ENCODE results near the gene LCE5A.
"Not testable (repeated sequence)": the region's sequence is repeated elsewhere in the genome, so short reads cannot be mapped to it uniquely, and the experiment has no call there.

The LCE5A gene, protein sequence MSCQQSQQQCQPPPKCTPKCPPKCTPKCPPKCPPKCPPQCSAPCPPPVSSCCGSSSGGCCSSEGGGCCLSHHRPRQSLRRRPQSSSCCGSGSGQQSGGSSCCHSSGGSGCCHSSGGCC

DNA sequence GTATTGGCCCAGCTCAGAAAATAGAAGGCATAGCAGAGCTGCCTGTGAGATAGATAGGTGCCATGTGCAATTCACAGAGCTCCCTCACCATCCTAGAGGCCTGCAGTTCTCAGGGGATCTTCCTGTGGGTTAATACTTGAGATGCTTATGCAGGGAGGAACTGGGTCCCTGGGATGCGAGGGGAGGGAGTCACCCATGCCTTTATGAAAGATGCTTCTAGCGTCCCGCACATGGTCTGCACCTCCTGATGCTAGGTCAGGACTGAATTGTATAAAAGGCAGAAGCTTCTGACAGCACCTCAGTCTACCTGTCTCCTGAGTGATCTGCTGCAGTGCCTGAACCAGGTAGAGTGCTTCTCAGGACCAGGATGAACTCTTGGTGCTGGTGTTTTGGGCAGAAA, at the start of gene LCE5A:
TSS of gene LCE5A (plus strand) at position 301 of the 400 bp plus-strand sequence. CDS start 732 bp downstream, outside the sequence.
- DNase-seq (ENCODE audit: low read depth) = no peak

DNA sequence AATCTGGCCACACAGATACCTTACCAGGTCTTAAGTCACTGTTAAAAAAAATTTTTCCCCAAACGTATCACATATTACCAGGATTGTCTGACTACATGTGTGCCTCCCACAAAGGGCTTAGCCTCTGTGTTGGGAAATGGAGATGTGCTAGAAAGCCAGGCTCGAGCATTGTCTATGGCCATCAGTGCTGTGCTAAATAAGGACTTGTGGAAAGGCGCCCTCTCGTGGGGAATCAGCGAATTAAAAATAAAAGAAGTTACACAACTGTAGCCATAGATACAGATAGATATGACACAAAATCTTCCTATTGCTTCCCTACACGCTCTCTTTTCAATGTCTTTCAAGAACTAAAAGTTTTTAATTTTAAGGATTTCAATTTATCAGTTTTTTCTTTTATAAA, 49.1 kb upstream of the LCE5A start:
- DNase-seq (ENCODE audit: low read depth) = peak; percentile 14

DNA sequence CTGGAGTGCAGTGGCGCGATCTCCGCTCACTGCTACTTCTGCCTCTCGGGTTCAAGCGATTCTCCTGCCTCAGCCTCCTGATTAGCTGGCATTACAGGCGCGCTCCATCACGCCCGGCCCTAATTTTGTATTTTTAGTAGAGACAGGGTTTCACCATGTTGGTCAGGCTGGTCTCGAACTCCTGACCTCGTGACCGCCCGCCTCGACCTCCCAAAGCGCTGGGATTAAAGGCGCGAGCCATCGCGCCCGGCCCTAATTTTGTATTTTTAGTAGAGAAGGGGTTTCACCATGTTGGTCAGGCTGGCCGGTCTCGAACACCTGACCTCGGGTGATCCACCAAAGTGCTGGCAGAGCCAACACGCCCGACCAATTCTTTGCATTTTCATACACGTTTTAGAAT, 48.0 kb upstream of the LCE5A start:
- DNase-seq (ENCODE audit: low read depth) = no peak

DNA sequence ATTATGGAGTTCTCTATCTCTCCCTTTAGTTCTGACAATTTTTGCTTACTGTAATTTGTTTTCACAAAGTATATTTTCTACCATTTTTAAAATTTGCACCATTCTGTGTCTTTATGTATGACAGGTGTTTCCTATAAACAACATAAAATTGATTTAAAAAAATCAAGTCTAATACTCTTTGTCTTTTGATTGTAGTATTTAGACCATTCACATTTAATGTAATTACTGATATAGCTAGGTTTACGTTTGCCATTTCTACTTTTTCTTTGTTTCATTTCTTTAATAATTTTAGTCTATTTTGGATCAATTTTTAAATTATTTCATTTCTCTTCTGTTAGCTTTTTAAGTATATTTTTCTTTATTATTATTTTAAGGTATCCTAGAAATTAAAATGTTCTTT, 44.4 kb upstream of the LCE5A start:
- DNase-seq (ENCODE audit: low read depth) = no peak

DNA sequence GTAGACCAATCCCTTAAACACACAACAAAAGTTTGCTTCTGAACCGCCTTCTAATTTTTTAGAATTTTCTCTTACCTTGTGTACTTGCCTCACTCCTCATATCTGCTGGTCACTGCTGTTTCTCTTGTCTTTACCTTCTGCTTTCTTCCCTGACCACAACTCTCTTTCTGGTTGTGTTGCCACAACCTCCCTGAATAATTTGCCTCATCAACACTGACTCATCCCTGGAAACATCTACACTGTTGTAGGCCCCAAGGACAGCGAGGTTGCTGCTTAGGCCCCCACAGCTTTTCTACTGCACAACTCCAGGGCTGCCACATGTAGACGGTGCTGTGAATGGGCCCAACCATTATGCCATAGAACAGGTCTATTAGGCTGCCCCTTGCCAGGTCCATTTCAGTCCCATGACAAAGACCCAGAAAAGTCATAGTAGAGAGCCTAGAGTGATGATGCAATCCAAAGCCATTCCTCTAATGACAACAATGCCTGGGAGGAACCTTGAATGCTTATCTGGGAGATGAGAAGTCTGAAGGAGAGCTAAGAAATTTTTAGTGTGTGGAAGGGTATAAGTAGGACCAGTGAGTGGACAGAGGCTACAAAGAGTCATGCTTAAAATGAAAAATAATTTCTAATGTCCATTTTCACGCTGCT, 36.6 kb upstream of the LCE5A start:
- no peak for DNase-seq (ENCODE audit: low read depth)

DNA sequence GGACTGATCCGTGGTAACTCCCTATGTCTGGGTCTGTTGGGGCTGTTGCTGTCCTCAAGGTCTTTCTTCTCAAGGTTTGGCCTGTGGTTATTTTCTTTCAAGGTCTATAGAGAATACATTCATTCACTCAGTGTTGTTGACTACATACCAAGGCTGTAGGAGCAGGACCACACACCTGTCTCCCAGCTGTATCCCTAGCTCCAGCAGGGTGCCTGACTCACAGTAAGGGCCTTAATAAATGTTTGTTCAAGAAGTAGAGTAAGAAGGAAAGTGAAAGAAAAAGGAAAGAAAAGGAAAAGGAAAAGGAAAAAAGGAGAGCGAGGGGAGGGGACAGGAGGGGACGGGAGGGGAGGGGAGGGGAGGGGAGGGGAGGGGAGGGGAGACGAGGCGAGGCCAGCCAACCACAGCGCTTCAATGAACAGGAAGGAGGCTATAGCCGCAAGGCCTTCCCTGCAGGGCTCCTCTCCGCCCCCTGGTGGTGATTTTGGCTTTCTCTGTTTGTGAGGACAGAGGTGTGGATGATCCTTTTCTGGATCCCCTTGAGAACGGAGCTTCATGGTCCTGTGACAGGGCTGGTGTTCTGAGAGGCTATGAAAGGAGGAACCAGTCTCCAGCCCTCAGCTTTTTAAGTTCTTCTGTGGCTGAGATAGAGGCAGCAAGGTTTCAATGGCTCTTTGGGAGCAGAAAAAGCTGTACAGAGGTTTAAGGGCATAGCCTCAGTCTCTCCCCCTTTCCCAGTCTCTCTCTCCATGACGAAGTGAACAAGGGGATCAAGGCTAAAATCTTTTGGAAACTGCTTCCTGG, 30.6 kb upstream of the LCE5A start:
- DNase-seq (ENCODE audit: low read depth) = peak; percentile 26

DNA sequence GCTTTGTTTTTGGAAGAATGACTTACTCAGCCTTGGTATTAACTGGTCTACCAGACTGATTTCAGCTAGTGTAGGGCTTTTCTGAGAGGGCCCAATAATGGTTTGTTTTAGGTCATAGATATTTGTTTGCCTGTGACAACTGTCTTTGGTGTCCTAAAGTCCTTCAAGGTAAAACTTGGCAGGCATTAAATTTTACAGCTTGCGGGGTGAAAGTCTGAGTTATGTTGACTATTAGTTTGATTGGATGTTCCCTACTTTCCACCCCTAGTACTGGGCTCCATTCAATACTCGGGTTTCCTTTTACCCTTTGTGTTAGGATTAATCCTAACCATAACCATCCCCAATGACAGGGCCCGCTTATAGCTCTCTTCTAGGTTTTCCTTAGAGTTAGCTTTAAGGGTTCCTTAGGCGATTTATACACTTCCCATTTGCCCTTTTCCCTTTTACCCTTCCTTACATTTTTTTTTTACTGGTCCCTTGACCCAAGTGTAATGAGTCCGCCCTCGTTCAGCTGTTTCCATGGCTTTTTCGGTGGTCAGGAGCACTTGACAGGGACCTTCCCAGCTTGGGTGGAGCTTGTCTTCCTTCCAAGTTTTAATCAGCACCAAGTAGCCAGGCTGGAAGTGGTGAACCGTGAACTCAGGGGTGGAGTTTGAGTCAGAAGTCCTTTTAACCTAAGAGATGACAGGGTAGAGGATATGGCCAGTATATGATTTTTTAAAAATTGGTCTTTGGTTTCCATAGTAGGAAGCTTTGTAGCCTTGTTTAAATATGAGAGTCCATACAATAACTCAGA, 28.5 kb upstream of the LCE5A start:
- DNase-seq (ENCODE audit: low read depth) = no peak

DNA sequence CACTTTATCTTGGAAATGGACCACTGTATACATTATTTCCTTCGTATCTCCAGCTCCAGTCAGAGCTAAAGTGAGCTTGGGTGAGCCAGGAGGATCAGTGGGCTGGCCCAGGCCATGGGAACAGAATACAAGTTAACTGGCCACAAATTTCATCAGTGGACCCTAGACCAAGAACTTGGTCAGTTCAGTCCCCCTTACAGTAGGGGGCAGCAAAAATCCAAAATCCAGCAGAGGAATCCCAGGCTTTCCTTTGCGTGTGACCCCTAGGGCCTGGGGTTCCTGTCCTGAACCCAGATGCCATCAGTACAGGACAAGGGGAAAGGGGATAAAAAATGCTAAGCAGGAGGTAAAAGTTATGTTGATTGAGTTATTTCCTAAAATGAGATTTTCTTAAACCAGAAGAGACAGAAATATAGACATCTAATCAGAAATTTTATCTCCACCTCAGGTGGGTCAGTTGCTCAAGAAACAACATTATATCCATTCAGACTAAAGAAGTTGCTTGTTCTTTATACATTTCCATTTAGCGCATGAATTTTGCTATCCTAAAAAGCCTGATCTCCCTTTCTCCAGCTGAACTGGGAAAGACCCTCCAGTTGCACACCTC, 24.1 kb upstream of the LCE5A start:
- DNase-seq (ENCODE audit: low read depth) = no peak

DNA sequence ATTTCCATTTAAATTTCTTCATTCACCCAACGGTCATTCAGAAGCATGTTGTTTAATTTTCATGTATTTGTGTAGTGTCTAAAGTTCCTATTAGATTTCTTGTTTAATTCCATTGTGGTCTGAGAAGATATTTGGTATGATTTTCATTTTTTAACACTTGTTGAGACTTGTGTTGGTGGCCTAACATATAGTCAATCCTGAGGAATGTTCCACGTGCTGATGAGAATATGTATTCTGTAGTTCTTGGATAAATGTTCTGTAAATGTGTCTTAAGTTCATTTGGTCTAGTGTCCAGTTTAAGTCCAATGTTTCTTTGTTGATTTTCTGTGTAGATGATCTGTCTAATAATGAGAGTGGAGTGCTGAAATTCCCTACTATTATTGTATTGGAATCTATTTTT, 22.7 kb upstream of the LCE5A start:
- no peak for DNase-seq (ENCODE audit: low read depth)

DNA sequence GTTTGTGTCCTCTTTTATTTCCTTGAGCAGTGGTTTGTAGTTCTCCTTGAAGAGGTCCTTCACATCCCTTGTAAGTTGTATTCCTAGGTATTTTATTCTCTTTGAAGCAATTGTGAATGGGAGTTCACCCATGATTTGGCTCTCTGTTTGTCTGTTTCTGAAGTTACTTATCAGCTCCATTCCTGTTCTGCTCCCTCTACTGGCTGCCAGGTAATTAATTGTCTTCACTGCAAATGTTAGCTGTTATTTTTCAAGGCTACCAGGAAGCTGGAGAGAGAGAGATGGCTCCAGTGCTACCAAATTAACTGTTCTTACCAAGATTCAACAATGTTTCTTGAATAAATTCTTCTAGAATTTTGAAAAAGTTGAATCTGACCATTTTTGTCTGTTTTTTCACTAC, 19.1 kb upstream of the LCE5A start:
- not testable (repeated sequence) for DNase-seq (ENCODE audit: low read depth)

DNA sequence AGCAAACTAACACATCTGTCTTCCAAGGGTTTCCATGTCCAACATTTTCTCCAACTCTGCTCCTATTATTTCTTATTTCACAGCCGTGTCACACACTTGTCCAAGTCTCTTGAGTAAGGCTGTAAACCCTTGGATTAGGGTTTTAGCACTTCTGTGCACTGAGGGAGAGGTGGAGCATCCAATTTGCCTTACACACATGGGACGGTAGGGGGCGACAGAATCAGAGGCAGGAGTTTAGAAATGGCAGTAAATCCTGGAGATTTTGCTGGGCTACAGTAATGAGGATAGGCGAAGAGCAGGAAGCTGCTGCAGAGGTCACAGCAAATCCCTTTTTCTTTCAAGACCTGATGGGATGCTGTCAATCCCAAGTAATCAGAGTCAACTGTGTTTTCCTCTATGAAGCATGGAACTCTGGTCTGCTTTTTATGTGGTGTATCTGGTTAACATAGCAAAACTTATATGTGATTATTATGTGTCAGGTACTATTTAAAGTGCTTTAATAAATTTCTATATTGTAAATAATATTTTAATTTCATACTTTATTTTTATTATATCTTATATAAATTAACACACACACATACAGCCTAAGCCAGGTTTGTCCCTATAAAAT, 15.4 kb upstream of the LCE5A start:
- DNase-seq (ENCODE audit: low read depth) = no peak

DNA sequence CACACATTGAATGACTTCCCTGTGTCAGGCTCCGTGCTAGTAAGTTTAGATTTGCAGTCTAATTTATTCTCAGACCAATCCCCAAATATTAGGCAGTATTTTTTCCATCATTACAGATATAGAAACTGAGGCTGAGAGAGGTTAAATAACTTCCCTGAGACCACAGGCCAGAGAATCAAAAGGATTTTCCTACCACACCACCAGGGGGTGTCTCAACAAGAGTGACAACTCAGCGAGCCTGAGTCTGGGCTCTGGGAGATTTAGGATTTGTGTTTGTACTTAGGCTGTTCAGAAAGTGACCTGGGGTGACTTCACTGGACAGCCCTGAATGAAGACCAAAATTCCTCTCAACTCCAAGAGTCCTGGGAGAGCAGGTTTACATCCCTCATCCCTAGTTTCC, 13.3 kb upstream of the LCE5A start:
- no peak for DNase-seq (ENCODE audit: low read depth)

DNA sequence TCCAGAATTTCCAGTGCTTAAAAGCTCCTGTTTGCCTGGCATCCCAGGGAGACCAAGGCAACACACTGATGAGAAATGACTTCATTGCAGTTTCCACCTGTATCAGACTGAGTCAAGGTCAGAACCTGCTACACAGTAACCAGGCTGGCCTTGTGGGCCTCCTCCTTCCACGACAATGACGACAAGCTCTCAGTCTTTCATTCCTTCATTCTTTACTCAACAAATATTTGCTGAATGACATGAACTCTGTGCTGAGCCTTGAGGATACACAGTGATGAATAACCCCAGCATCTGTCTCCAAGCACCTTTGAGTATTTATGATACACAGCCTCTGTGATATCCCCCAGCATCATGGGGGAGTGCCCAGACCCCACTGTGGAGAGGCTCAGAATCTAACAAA, 8.9 kb upstream of the LCE5A start:
- no peak for DNase-seq (ENCODE audit: low read depth)

DNA sequence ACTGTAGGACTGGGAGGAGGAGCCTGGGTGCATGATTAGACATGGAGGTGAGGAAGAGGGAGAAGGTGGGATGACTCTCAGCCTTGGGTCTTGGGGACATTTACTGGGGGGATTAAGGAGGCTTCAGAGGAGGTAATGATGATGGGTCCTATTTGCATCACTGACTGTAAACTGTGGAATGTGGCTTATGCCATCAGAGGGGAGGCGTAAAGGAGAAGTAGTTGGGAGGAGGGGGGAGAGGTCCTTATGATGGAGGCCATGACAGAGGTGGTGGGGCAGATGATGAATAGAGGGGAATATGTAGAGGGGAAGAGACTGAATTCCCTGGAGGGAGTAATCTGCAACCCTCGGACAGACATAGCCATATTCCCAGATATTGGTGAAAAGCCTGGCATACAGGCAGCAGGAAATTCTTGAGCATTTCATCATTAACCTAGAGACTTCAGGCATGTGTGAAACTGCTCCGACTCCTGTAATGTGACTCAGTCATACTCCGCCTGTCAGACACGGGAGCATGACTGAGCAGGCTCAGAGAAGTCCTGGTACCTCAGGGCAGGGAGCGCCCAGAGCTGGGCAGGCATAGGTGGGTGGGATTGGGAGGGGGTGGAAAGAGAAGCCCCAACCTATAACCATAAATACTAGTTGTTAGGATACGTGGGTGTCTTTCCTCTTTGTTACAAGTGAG, 8.0 kb upstream of the LCE5A start:
- no peak for DNase-seq (ENCODE audit: low read depth)

DNA sequence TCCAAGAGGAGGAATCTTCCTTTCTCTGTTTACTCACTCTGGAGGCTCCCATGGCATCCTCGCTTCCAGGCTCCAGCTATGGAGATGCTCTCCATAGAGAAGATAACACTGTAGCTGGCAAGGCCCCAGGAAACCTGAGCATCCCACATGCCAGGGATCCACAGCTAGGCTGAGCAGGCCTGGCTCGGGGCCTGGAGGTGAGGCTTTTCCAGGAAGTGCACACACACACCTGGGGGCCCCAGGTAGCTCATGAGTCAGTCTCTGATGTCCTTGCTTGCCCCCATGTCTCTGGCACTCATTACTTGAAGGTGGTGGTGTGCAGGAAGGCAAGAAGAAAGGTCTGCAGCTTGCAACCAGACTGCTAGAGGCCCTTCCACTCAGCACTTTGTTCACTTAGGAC, 5.5 kb upstream of the LCE5A start:
- DNase-seq (ENCODE audit: low read depth) = no peak

DNA sequence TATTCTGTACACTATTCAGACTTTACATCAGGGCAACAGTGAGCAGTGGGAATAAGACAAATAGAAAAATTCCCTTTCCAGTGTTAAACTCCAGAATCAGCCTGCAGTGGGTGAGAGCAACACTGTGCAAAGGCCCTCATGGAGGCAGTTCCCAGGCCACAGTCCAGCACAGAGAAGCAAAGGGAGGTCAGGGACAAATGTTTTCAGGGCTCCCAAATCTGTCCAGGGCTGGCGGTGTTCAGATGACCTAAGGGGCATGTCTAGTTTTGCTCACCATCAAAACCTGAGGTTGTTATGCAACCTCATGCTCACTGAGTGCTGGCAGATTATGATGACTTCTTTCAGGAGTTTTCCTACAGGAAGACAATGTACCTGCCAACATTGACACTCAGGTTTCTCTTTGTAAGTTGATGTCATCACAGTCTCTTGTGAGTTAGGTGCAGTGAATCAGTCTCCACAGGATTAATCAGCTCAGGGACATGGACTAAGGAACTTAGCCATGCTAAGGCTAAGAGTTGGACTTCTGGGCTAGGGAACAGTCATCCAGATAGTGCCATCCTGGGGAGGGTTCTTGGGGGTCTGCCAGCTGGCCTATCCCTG, 3.6 kb upstream of the LCE5A start:
- DNase-seq (ENCODE audit: low read depth) = no peak

DNA sequence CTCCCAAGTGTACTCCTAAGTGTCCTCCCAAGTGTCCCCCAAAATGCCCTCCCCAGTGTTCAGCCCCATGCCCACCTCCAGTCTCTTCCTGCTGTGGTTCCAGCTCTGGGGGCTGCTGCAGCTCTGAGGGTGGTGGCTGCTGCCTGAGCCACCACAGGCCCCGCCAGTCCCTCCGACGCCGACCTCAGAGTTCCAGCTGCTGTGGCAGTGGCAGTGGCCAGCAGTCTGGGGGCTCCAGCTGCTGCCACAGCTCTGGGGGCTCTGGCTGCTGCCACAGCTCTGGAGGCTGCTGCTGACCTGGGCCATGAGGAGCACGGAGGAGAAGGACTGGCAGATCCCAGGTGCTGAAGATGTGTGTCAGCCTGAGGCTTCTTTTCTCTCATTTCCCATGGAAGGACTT, 993 bp downstream of the LCE5A start:
- DNase-seq (ENCODE audit: low read depth) = no peak

DNA sequence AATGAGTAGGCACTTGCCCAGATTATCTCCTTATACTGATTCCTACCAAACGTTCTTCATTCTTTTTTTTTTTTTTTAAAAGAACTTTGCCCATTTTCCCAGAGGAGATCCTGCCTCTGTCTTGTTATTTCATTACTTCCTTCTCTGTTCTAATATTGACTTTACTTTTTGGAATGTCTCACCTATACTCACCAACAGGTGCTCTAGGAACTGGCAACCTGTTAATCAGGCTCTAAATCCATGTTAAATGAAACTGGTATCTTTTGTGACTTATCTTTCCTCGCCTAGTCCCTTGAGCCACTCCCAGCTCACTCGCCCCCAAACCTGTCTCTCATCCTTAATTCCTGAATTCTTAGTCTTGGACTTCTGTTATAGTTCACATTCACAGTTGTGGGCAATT, 2.5 kb downstream of the LCE5A start:
- DNase-seq (ENCODE audit: low read depth) = no peak

DNA sequence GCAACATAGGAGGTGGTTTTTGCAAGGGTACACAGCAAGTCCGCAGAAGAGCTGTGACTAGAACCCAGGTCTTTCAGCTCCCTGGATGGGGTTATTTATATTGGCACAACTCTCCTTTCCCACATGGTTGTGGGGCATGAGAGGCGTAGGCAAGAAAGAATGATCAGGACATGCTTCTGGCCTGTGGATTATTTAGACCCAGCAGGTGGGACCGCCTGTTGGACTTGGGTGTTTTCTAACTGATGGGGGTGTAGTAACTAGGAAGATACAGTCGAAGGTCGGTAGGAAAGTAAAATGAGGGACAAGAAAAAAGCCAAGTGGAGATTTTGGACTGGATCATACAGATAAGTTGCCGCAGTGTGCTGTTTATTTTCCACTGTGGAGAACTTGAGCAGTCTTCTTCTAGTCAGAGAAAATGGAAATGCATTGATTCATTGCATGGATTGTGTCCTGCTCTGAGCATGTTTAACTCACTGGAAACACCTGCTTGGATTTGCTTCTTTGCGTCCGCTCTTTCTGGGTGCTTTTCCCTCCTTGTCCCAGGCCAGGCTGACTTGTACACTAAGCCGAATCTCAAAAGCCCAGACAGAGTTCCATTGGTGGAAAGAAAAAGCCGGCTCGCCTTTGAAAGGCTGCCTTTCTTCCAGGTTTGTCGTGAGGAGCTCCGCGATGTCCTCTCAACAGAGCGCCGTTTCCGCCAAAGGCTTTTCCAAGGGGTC, 4.3 kb downstream of the LCE5A start:
- no peak for DNase-seq (ENCODE audit: low read depth)

DNA sequence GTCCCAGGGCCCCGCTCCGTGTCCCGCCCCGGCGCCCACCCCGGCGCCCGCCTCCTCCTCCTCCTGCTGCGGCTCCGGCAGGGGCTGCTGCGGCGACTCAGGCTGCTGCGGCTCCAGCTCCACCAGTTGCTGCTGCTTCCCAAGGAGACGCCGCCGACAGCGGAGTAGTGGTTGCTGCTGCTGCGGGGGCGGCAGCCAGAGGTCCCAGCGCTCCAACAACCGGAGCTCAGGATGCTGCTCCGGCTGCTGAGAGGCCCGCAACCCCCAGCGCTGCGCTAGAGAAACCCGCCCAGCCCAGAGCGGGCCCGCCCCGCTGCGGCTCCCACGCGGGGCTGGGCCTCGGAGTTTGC, 4.8 kb downstream of the LCE5A start:
- no peak for DNase-seq (ENCODE audit: low read depth)

Data from stimulated activated CD8-positive, alpha-beta memory T cell treated with anti-CD3 and anti-CD28 coated beads, Interleukin-12 subunit alpha, Interleukin-12 subunit beta, amount 100 ng/mL, for 4 hours (primary cell).